Retinal pigment epithelial cell (primary cell): ENCODE data around the gene MFN2.
A peak's percentile ranks its signal among the peaks of the same experiment; 100 is the strongest.
"Not testable (repeated sequence)": the region's sequence is repeated elsewhere in the genome, so short reads cannot be mapped to it uniquely, and the experiment has no call there.

Experiments
- DNase-seq: peaks from one replicate; pipeline ENCODE4 v3.0.0-alpha.2; 2010; ENCODE audit warnings: low read depth
- H3K4me3 ChIP-seq: 2 replicates; pipeline ENCODE4 v1.5.1; 2011; ENCODE audit warnings: mild to moderate bottlenecking, low read length, control low read depth, moderate library complexity
- CTCF ChIP-seq: conservative IDR thresholded peaks from 2 replicates; pipeline ENCODE4 v1.5.1; 2011; ENCODE audit warnings: low read depth, low read length, control low read depth, inconsistent platforms

MFN2 gene

DNA sequence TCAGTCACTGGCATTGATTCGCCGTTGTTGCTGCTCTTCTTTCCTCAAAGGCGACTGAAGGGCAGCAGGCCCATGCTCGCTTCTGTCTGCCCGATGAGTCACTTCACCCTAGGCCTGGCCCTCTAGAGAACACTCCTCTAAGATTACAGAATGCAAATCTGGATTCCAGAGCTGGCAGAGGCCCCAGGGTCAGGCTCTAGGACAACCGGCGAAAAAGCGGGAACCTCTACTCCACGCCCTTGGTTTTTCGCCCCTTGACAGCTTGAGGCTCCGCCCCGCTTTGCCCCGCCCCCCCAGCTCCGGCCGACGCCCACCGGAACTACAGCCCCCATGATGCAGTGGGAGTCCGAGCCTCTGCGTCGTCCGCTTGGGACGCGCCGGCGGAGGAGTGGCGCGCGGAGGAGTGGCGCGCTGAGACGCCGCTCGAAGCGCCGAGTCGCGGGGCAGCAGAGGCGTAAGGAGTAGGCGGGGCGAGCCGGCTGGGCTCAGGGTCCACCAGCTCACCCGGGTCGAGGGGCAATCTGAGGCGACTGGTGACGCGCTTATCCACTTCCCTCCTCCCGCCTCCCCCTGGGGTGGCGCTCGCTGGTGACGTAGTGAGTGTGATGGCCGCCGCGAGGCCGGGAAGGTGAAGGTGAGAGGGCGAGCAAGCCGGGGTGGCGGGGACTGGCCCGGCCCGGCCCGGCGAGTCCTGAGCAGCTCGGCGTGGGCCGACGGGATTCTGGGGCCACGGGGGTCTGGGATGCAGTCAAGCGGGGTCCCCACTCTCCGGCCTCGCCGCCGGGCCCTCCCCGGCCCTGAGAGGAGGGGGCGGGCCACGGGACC lies at the start of gene MFN2:
TSS of gene MFN2 (plus strand) at position 594 of the 825 bp plus-strand sequence. CDS start 8,725 bp downstream, outside the sequence.
- TF ChIP-seq CTCF, result no peak
- DNase-seq, result peak; percentile 86
- peak within 1 kb of the TSS; percentile 97 for H3K4me3 ChIP-seq

DNA sequence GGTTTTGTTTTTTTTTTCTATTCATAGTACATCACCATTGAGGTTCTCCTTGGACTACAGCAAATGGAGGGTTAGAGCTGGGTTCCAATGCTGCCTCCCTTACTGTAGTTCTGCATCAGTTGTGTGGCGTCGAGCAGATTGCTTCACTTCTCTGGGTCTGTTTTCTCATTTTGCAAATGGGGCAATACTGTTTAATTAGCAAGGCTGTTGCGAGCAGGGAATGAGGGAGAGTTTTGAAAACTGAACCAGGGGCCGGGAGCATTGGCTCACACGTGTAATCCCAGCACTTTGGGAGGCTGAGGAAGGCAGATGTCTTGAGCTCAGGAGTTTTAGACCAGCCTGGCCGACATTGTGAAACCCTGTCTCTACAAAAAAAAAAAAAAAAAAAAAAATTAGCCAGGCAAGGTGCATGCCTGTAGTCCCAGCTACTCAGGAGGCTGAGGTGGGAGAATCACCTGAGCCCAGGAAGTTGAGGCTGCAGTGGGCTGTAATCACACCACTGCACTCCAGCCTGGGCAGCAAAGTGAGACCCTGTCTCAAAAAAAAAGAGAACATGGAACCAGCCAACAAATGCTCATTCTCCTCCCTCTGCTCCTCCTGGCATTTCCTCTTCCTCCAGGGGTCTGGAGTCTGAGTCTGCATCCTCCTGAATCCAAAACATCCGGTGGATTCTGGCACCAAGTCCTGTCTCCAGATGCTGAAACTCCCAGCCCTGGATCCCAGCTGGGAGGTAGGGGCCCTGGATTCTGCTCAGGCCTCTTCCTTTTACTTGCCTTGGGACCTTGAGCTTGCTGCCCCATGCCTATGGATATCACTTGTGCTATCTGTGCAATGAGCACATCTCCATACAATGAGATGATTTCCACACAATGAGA lies 49.4 kb upstream of the MFN2 start:
- H3K4me3 ChIP-seq, result no peak overlapping the region
- no peak for DNase-seq
- TF ChIP-seq CTCF, result no peak

DNA sequence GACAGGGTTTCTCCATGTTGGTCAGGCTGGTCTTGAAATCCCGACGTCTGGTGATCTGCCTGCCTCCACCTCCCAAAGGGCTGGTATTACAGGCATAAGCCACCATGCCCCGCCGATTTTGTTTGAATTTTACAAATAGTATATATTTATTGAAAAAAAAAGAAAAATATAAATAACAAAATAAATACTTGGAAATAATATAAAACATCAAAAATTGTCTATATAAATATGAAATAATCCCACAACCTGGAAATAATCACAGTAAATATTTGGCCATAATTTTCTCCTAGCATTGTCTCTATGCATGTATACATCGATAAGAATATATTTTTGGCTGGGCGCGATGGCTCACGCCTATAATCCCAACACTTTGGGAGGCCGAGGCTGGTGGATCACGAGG lies 48.4 kb upstream of the MFN2 start:
- no peak for DNase-seq
- TF ChIP-seq CTCF, result no peak
- H3K4me3 ChIP-seq, result no peak overlapping the region

DNA sequence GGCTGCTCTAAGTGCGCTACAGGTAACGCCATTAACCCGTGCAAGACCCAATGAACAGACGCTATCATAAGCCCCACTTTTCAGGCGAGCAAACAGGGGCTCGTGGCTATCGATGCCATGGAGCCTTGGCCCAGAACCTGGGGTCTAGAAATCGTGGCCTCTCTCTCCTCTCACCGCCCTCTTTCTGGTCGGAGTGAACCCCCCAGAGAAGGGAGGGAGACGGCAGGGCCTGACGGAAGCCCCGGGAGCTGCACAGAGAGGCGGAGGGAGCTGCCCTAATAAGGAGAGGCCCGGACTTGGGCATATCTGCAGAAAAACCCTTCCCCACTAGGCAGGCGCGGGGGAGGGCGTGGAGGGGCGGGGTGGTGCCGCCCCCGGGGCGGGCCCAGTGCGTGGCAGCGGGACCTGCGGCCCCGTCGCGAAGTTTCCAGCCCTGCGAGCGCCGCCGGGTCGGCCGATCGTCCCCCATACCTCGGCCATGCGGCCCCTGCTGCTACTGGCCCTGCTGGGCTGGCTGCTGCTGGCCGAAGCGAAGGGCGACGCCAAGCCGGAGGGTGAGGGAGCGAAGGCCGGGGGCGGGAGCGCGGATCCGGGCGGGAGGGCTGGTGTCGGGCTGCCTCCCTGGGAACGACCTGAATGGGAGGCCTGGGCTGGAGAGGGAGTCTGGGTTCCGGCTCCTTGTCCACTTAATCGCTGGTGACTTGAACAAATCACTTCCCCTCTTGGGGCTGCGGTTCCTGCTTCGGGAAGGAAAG lies 45.8 kb upstream of the MFN2 start, which contains the start of gene PLOD1:
TSS of gene PLOD1 (plus strand) at position 416 of the 755 bp plus-strand sequence. CDS start at position 479, 63 bp downstream.
- peak within 1 kb of the TSS; percentile 62 for H3K4me3 ChIP-seq
- DNase-seq, result peak; percentile 42
- TF ChIP-seq CTCF, result no peak

DNA sequence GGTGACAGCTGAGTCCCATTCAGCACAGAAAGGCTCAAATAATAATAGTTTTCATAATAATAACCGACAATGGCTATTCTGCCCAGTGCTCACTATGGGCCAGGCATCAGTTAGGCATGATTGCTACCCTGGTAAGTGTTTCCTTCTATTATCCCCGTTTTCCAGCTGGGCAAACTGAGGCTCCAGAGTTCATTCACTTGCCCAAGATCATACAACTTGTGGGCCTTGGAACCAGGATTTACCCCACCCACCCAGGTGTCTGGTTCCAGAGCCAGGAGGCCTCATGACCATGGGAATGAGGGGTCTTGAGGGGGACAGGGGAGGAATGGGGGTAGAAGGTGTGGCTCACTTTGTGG lies 45.2 kb upstream of the MFN2 start:
- TF ChIP-seq CTCF, result no peak
- no peak for DNase-seq
- H3K4me3 ChIP-seq, result peak overlapping the region; percentile 62

- H3K4me3 ChIP-seq, DNase-seq: not testable (repeated sequence)
These were observed 44.5 kb upstream of the MFN2 start for GRCh38 chr1:11935733-11936132.

- no peak for TF ChIP-seq CTCF
- DNase-seq, result no peak
- H3K4me3 ChIP-seq, result no peak overlapping the region
These were observed 41.3 kb upstream of the MFN2 start for GRCh38 chr1:11938722-11939526.

- DNase-seq, H3K4me3 ChIP-seq: not testable (repeated sequence)
These were observed 40.5 kb upstream of the MFN2 start for GRCh38 chr1:11939794-11940193.
